Umbilical cord (tissue), 2 donors: ENCODE measurements around the gene SMTNL1. TPM values are rescaled to one million over a fixed set of nuclear protein-coding genes. Genes with fewer than 3 reads are reported as not detected.
"Not testable (repeated sequence)": the region's sequence is repeated elsewhere in the genome, so short reads cannot be mapped to it uniquely, and the experiment has no call there.

Experiments
- DNase-seq: peaks from one replicate; pipeline ENCODE4 v3.0.0-alpha.2; 2015; ENCODE audit warnings: low spot score
- total RNA-seq: library from RNA; depleted of rRNA; stranded (reverse); fragments of >200 nt; gene quantifications from one replicate; pipeline ENCODE4 v1.2.3, GENCODE V29; 2014; ENCODE audit warnings: low replicate concordance; ENCODE audit not compliant: insufficient read depth

SMTNL1 gene
- total RNA-seq, 1 donor from 2014 or later, result not detected

GRCh38 chr11:57508341-57509170 lies 28.8 kb upstream of the SMTNL1 start:
- DNase-seq, result no peak

DNA sequence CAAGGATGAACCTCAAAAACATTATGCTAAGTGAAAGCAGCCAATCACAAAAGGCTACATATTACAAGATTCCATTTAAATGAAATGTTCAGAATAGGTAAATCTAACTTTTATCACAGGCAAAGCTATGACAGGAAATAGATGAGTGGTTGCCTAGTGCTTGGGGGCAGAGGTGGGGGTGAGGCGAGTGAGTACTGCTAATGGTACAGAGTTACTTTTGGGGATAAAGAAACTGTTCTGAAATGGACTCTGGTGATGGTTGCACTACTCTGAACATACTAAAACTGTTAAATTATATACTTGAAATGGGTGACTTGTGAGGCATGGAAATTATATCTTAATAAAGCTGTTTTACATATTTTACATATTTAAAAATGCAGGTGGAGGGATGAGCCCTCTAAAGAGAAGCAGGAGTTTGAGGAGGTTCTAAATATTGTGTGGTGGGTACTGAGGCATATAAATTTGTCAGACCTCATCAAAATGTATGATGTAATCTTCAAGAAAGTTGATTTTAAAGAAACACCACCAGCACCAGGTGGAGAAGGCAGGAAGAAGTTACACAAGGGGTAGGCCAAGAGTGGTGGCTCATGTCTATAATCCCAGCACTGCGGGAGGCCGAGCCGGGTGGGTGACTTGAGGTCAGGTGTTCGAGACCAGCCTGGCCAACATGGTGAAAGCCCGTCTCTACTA lies 25.5 kb upstream of the SMTNL1 start:
- DNase-seq, result no peak

- DNase-seq, result no peak
These were observed 24.5 kb upstream of the SMTNL1 start for GRCh38 chr11:57512646-57513451.

DNA sequence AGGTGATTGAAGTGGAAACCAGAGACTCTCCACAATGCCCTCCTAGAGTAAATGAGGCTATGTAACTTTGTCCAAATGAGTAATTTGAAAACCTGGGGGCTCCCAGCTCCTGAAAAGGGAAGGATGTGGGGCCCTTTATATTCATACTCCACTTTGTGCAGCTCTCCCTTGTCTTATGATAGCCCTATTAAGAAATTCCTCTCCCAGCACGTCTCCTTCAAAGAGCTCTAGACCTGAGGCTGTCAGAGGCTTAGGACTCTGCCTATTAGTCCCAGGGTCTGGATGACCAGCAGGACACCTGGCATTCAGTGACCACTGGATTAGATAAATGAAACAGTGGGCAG lies 24.0 kb upstream of the SMTNL1 start:
- DNase-seq, result no peak

GRCh38 chr11:57513911-57514537 lies 23.4 kb upstream of the SMTNL1 start:
- no peak for DNase-seq

- peak; percentile 48 for DNase-seq
These were observed 22.7 kb upstream of the SMTNL1 start for GRCh38 chr11:57514538-57515331.

GRCh38 chr11:57515332-57516060 lies 21.9 kb upstream of the SMTNL1 start, which contains the start of gene SLC43A1:
TSS of gene SLC43A1 (minus strand) at chr11:57515702. CDS start at chr11:57514111, 1,591 bp downstream.
- DNase-seq, result peak; percentile 74

DNA sequence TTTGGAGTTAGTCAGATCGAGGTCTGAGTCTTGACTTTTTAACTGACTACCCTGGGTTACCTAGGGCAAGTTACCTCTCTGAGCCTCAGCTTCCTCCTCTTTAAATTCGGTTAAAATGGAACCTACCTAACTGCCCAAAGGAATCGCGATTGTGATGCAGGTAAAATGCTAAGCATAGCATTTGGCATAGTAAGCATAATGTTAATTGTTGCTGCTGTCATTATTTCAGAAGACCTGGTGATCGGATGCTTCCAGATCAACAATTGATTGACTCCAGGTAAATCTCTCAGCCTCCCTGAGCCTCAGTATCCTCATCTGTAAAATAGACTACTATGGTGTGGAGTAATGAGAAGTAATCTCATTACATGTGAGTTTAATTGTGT lies 21.3 kb upstream of the SMTNL1 start:
- no peak for DNase-seq

DNA sequence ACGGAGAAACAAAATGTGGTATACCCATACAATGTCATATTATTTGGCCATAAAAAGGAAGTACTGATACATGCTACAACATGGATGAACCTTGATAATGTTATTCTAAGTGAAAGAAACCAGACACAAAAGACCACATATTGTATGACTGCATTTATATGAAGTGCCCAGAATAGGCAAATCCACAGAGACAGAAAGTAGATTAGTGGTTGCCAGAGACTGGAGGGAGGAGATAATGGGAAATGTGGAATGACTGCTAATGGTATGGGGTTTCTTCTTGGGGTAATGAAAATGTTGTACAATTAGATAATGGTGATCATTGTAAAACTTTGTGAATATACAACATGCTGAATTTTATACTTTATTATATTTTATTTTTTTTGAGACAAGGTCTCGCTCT lies 16.3 kb upstream of the SMTNL1 start:
- DNase-seq, result no peak

DNA sequence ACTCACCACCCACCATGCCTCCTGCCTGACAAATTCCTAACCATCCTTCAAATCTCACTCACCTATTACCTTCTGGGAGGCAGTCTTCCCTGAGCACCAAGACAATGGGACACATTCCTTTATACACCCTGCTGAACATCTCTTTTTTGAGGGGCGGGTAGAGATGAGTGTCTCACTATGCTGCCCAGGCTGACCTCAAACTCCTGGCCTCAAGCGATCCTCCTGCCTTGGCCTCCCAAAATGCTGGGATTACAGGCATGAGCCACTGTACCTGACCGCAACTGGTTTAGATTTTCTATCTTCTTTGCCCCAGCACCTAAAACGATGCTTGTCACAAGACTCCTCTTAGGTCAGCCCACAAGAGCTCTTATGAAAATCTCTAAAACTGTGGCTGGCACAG lies 14.0 kb upstream of the SMTNL1 start:
- no peak for DNase-seq

DNA sequence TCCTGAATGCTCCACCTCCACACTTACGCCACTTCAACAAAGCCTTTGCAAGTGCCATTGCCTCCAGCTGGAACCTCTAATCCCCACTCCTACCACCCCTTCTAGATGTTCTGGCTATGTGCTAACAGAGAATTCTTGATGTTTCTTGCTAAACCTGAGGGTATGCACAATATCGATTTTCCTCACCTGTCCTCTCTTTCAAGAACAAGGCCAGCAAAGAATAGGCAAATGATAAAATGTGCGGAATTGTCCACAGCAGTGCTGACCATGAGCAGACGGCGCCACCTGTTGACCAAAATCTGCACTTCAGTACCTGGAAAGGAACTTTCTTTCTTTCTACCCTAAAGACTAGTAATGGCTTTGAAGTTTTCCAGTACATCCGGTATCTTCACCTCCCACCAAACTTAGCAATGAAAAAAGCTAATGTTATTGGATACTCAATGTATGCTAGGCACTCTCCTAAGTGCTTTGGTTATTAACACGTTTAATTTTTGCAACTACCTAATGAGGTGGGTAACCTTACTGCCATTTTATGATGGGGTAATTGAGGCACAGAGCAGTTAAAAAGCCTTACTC lies 10.3 kb upstream of the SMTNL1 start:
- peak; percentile 62 for DNase-seq

- DNase-seq, result no peak
These were observed 8.4 kb upstream of the SMTNL1 start for GRCh38 chr11:57529012-57529411.

GRCh38 chr11:57530215-57530595 lies 7.2 kb upstream of the SMTNL1 start:
- no peak for DNase-seq

DNA sequence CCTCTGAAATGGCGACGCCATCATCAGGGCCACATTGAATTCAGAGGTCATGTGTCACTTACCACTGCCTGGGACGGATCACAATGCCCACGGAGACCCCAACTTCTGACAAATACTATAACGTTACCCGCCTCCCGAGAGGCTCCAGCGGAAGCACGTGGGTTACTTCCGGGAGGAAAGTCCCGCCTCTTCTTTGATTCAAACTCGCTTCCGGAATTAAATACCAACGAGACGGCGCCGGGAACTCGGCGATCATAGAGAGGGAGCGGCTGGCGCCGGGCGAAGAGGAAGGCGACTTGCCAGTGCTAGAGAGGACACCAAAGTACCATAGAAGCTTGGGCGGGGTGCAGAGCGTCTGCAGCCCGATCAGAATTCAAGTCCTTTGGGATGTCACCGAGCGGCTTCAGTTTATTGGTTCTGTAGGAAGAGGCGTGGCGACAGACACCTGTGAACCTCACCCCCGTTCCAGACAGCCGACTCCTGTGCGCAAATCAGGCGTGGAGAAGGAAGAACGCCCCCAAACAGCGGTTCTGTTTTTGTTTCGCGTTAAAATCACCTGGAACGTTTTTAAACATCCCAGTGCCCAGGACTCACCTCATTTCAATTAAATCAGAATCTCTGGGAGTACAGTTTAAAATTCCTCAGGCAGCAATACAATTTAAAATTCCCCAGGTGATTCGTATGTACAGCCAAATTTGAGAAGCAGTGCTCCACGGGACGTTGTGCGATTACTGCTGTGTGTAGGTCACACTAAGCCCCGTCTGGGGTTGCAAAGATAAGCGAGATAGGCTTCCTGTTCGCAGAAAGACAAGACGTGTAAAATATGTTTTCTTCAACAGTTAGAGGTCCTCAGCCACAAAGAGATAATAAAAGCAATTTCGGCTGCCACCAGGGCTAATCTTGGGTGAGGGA lies 6.5 kb upstream of the SMTNL1 start, which contains the start of gene TIMM10:
TSS of gene TIMM10 (minus strand) at position 159 of the 912 bp plus-strand sequence. CDS start 565 bp downstream, outside the sequence.
- DNase-seq, result peak; percentile 99

DNA sequence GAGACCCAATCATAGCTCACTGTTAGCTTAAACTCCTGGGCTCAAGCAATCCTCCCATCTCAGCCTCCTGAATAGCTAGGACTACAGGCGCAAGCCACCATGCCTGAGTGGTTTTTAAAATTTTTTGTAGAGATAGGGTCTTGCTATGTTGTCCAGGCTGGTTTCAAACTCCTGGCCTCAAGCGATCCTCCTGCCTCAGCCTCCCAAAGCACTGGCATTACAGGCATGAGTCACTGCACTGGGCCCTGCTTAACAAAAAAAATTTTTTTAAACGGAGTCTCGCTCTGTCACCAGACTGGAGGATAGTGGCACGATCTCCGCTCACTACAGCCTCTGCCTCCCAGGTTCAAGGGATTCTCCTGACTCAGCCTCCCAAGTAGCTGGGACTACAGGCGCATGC lies 2.9 kb upstream of the SMTNL1 start:
- DNase-seq, result not testable (repeated sequence)

GRCh38 chr11:57539342-57539741 lies 1.9 kb downstream of the SMTNL1 start:
- DNase-seq, result no peak

DNA sequence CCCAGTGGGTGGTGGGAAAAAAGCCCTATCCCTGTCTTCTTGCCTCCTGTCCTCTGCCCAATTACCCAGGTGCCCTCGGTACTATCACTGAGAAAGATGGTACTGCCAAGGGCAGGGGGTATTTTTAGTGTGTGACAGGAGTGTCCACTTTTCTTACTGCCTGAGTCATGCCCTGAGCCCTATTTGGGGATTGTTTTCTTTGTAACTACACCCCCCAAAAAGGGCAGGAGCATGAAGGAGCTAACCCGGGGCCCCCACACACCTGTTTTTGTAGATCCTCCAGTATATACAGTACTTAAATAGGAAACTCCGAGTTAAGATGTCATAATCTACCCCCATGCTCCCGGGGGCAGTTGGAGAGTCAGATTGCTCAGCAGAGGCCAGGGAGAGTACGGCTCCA lies 3.8 kb downstream of the SMTNL1 start:
- DNase-seq, result no peak

GRCh38 chr11:57542582-57542981 lies 5.2 kb downstream of the SMTNL1 start:
- DNase-seq, result no peak

DNA sequence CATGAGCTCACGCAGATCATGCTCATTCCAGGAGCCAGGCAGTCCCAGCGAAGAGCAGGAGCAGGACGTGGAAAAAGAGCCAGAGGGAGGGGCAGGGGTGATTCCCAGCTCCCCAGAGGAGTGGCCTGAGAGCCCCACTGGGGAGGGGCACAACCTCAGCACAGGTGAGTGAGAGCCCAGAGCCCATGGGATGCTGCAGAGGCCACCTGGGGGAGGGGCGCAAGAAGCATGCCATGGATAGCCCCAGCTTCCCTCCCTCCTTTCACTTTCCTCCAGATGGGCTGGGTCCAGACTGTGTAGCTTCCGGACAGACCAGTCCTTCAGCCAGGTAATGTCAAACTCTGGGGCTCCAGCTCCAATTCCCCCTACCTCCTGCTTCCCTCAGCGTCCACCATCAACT lies 6.2 kb downstream of the SMTNL1 start:
- no peak for DNase-seq
